GM23338 (cell line): Measurements from ENCODE around the gene FAM89A.

Experiments
- CTCF ChIP-seq, 2 experiments: fragments of 200-600 bp in 1 of 2; sonication (generic) in 1 of 2; conservative IDR thresholded peaks; 2 replicates each; pipeline versions ENCODE4 v1.5.1 to v1.6.1; 2016 to 2017; ENCODE audit warnings: antibody characterized with exemption in 2 of 2, low read depth in 2 of 2, mild to moderate bottlenecking in 2 of 2, moderate library complexity in 1 of 2
- EZH2 ChIP-seq: fragments of 200-600 bp; sonication (generic); IDR thresholded peaks from one replicate; pipeline ENCODE4 v1.8.0; 2017; ENCODE audit warnings: antibody characterized with exemption, mild to moderate bottlenecking, low read depth; ENCODE audit not compliant: unreplicated experiment
- REST ChIP-seq: IDR thresholded peaks from one replicate; pipeline ENCODE4 v1.6.1; 2018; ENCODE audit warnings: antibody characterized with exemption; ENCODE audit not compliant: unreplicated experiment

- TF ChIP-seq CTCF (conservative IDR thresholded peaks at IDR 0.05; ENCODE audit: low read depth in 2 of 2) (no peak), REST (no peak), EZH2 (no peak)
These were observed 29.3 kb upstream of the FAM89A start for GRCh38 chr1:231069333-231069732.
